H1 (cell line): Measurements from ENCODE around the gene FCRL6. TPM values are rescaled to one million over a fixed set of nuclear protein-coding genes. Genes with fewer than 3 reads are reported as not detected.

Experiments used
- CTCF ChIA-PET: fragments of 300-600 bp; sonication (Branson Sonifier 250); formaldehyde crosslinking; loops from one replicate; lab custom pipeline; 2021; ENCODE audit not compliant: partially characterized antibody; lab: Charles Lee
- POLR2A ChIA-PET: fragments of 300-600 bp; sonication (Branson Sonifier 250); formaldehyde crosslinking; loops from one replicate; lab custom pipeline; 2021; ENCODE audit warnings: inconsistent platforms; ENCODE audit not compliant: partially characterized antibody; lab: Charles Lee
- DNase-seq, 2 experiments: peaks; one replicate each; pipeline versions ENCODE4 v3.0.0 to v3.0.0-alpha.2; 2010 to 2022; ENCODE audit warnings: low spot score in 2 of 2, low read depth in 1 of 2, mixed read lengths in 1 of 2
- FAIRE-seq: peaks from 2 replicates; lab custom pipeline; 2011; peaks lifted over from hg19 to GRCh38; lab: Jason Lieb, UNC
- H2AFZ ChIP-seq: 2 replicates; pipeline ENCODE4 v1.8.1; 2012; ENCODE audit warnings: low read length, inconsistent platforms
- H2AK5ac ChIP-seq: 2 replicates; pipeline ENCODE4 v1.6.1; 2013; ENCODE audit warnings: low read depth, low read length
- H2BK120ac ChIP-seq: replicated peaks from 2 replicates; pipeline ENCODE3; 2013; ENCODE audit warnings: low read depth, low read length, inconsistent platforms
- H2BK12ac ChIP-seq: 2 replicates; pipeline ENCODE4 v1.6.1; 2013; ENCODE audit warnings: low read depth, low read length
- H2BK15ac ChIP-seq: 2 replicates; pipeline ENCODE4 v1.6.1; 2013; ENCODE audit warnings: low read length
- H2BK20ac ChIP-seq: 2 replicates; pipeline ENCODE4 v1.6.1; 2013; ENCODE audit warnings: low read length
- H2BK5ac ChIP-seq: 2 replicates; pipeline ENCODE4 v1.6.1; 2013; ENCODE audit warnings: low read depth, low read length
- H3K14ac ChIP-seq: 2 replicates; pipeline ENCODE4 v1.6.1; 2013; ENCODE audit warnings: inconsistent platforms; ENCODE audit not compliant: insufficient read length
- H3K18ac ChIP-seq: 2 replicates; pipeline ENCODE4 v1.6.1; 2013; ENCODE audit warnings: low read length; ENCODE audit errors: extremely low read depth
- H3K23ac ChIP-seq: 2 replicates; pipeline ENCODE4 v1.6.1; 2013; ENCODE audit warnings: inconsistent platforms; ENCODE audit not compliant: insufficient read length
- H3K23me2 ChIP-seq: 2 replicates; pipeline ENCODE4 v1.6.1; 2013; ENCODE audit warnings: low read depth, low read length
- H3K27ac ChIP-seq: 2 replicates; pipeline ENCODE4 v1.6.1; 2011; ENCODE audit warnings: low read depth, low read length, inconsistent platforms
- H3K27me3 ChIP-seq, 4 experiments: replicated peaks in 1 of 4; 1 replicate in 1 of 4; 2 replicates in 3 of 4; pipeline versions ENCODE4 v1.6.1 to v1.8.1; 2011 to 2013; ENCODE audit warnings: low read length in 3 of 4, mild to moderate bottlenecking in 3 of 4, inconsistent platforms in 2 of 4, mixed read lengths in 2 of 4, moderate library complexity in 1 of 4; ENCODE audit not compliant: control insufficient read depth in 3 of 4, insufficient read depth in 3 of 4; ENCODE audit errors: extremely low read depth in 1 of 4
- H3K36me3 ChIP-seq, 4 experiments: 2 replicates each; pipeline versions ENCODE4 v1.6.1 to v1.8.1; 2011 to 2013; ENCODE audit warnings: mild to moderate bottlenecking in 4 of 4, low read length in 3 of 4, moderate library complexity in 2 of 4, control low read depth in 1 of 4, inconsistent platforms in 1 of 4; ENCODE audit not compliant: insufficient read depth in 4 of 4, control insufficient read depth in 2 of 4
- H3K4ac ChIP-seq: replicated peaks from 2 replicates; pipeline ENCODE3; 2013; ENCODE audit warnings: low read length, low read depth, mixed read lengths, inconsistent platforms; ENCODE audit not compliant: insufficient read length
- H3K4me1 ChIP-seq, 4 experiments: replicated peaks in 1 of 4; 1 replicate in 1 of 4; 2 replicates in 3 of 4; pipeline versions ENCODE4 v1.6.1 to v1.8.1; 2011 to 2013; ENCODE audit warnings: low read length in 3 of 4, inconsistent platforms in 2 of 4, mixed read lengths in 1 of 4; ENCODE audit not compliant: insufficient read depth in 4 of 4, control insufficient read depth in 3 of 4
- H3K4me2 ChIP-seq, 2 experiments: 2 replicates each; pipeline versions ENCODE4 v1.6.1 to v1.8.1; 2011 to 2013; ENCODE audit warnings: low read depth in 2 of 2, low read length in 2 of 2, control low read depth in 1 of 2, inconsistent platforms in 1 of 2, mild to moderate bottlenecking in 1 of 2; ENCODE audit not compliant: insufficient read depth in 1 of 2
- H3K4me3 ChIP-seq, 4 experiments: fragments of 200-600, 300-600 bp in 1 of 4; sonication (generic), shearing (Covaris generic), sonication (Bioruptor Twin) in 1 of 4; 2 replicates each; pipeline versions ENCODE4 v1.5.1 to v1.8.1; 2011 to 2016; ENCODE audit warnings: low read length in 4 of 4, low read depth in 3 of 4, control low read depth in 2 of 4, inconsistent platforms in 2 of 4, mild to moderate bottlenecking in 2 of 4, mixed read lengths in 1 of 4, moderate library complexity in 1 of 4; ENCODE audit not compliant: insufficient read depth in 2 of 4; ENCODE audit errors: extremely low read depth in 1 of 4
- H3K56ac ChIP-seq: replicated peaks from 2 replicates; pipeline ENCODE3; 2013; ENCODE audit warnings: low read depth, mild to moderate bottlenecking, mixed read lengths, low read length, inconsistent platforms; ENCODE audit not compliant: insufficient read length
- H3K79me1 ChIP-seq: 2 replicates; pipeline ENCODE4 v1.6.1; 2013; ENCODE audit warnings: low read depth, low read length, control low read depth
- H3K79me2 ChIP-seq, 2 experiments: 2 replicates each; pipeline versions ENCODE4 v1.6.1 to v1.8.1; 2012 to 2013; ENCODE audit warnings: low read length in 2 of 2, mild to moderate bottlenecking in 2 of 2, inconsistent platforms in 1 of 2; ENCODE audit not compliant: insufficient read depth in 2 of 2, control insufficient read depth in 1 of 2
- H3K9ac ChIP-seq, 4 experiments: replicated peaks in 1 of 4; 1 replicate in 1 of 4; 2 replicates in 3 of 4; pipeline versions ENCODE4 v1.6.1 to v1.8.1; 2011 to 2013; ENCODE audit warnings: low read depth in 3 of 4, low read length in 3 of 4, control low read depth in 2 of 4, mild to moderate bottlenecking in 2 of 4, moderate library complexity in 2 of 4, inconsistent platforms in 1 of 4; ENCODE audit errors: extremely low read depth in 1 of 4
- H3K9me3 ChIP-seq, 2 experiments: 2 replicates each; pipeline versions ENCODE4 v1.6.1 to v1.8.1; 2012 to 2013; ENCODE audit warnings: mild to moderate bottlenecking in 2 of 2, moderate library complexity in 2 of 2, control low read depth in 1 of 2, inconsistent platforms in 1 of 2, low read depth in 1 of 2, low read length in 1 of 2, mixed read lengths in 1 of 2; ENCODE audit not compliant: insufficient read depth in 2 of 2
- H4K20me1 ChIP-seq, 2 experiments: replicated peaks in 1 of 2; 2 replicates each; pipeline versions ENCODE3 to v1.8.1; 2011 to 2013; ENCODE audit warnings: inconsistent platforms in 2 of 2, low read length in 2 of 2, mild to moderate bottlenecking in 1 of 2; ENCODE audit not compliant: insufficient read depth in 2 of 2, control insufficient read depth in 1 of 2
- H4K5ac ChIP-seq: 2 replicates; pipeline ENCODE4 v1.6.1; 2013; ENCODE audit warnings: low read length, low read depth, mixed read lengths, inconsistent platforms; ENCODE audit not compliant: insufficient read length
- H4K8ac ChIP-seq: 2 replicates; pipeline ENCODE4 v1.8.0; 2013; ENCODE audit warnings: mild to moderate bottlenecking, moderate library complexity, low read length, inconsistent platforms; ENCODE audit not compliant: insufficient read depth; ENCODE audit errors: extremely low read depth
- H4K91ac ChIP-seq: replicated peaks from 2 replicates; pipeline ENCODE3; 2013; ENCODE audit warnings: low read length, mixed read lengths, inconsistent platforms; ENCODE audit not compliant: insufficient read length
- BACH1 ChIP-seq: IDR thresholded peaks from 2 replicates; pipeline ENCODE4 v1.6.1; 2012; ENCODE audit warnings: low read length, improper control_type of control experiment
- BCL11A ChIP-seq, 2 experiments: IDR thresholded peaks; one replicate each; pipeline ENCODE4 v1.6.1; 2011; ENCODE audit warnings: low read depth in 2 of 2, low read length in 2 of 2, mild to moderate bottlenecking in 2 of 2
- GTF2F1 ChIP-seq: IDR thresholded peaks from 2 replicates; pipeline ENCODE4 v1.6.1; 2012; ENCODE audit warnings: low read depth, low read length, improper control_type of control experiment, borderline replicate concordance
- SAP30 ChIP-seq: fragments of 300-600 bp; sonication (generic); IDR thresholded peaks from 2 replicates; pipeline ENCODE4 v1.7.1; 2012; ENCODE audit warnings: low read length, moderate library complexity, mild to moderate bottlenecking, inconsistent platforms; ENCODE audit not compliant: insufficient read depth, insufficient replicate concordance
- SIX5 ChIP-seq: IDR thresholded peaks from 2 replicates; pipeline ENCODE4 v1.6.1; 2011; ENCODE audit warnings: mild to moderate bottlenecking, low read depth, low read length
- WGBS, 2 experiments: shearing (Covaris generic) in 1 of 2; methylation state at CpG; one replicate each; pipeline versions ENCODE4 v1.1.6 to v1.1.7; 2013 to 2015; ENCODE audit warnings: low lambda C conversion rate in 2 of 2, mixed read lengths in 2 of 2, inconsistent platforms in 1 of 2, low coverage in 1 of 2, missing lambda C conversion rate in 1 of 2; ENCODE audit not compliant: insufficient replicate concordance in 2 of 2, insufficient coverage in 1 of 2, insufficient read length in 1 of 2; ENCODE audit errors: extremely low coverage in 1 of 2, missing lambda C conversion rate in 1 of 2; 5-methylcytosine and 5-hydroxymethylcytosine counted together
- polyA plus RNA-seq, 7 experiments: library from polyadenylated mRNA; depleted of rRNA in 3 of 7; stranded (reverse) in 5 of 7; unstranded in 2 of 7; fragments of >200 nt in 5 of 7; fragments of 200-250 nt in 2 of 7; gene quantifications; 1 replicate in 5 of 7; 2 replicates in 1 of 7; 4 replicates in 1 of 7; pipeline versions ENCODE4 v1.2.1 to v1.2.3, GENCODE V29; 2011 to 2013; ENCODE audit warnings: missing spikeins in 2 of 7, mixed read lengths in 2 of 7
- total RNA-seq: library from RNA; stranded (reverse); fragmentation: NEBNext Ultra II Directional; extraction: Animal tissue kit (Norgen Biotek cat#: 25700); gene quantifications from 2 replicates; pipeline ENCODE4 v1.2.1, GENCODE V29; 2021

The FCRL6 gene
- total and polyA plus RNA-seq, 2 of the 8 experiments (the other 6 are each of a cell fraction or from before 2014, with no cell fraction given), result not detected

GRCh38 chr1:159791461-159791860, 10.7 kb upstream of the FCRL6 start:
- H3K14ac ChIP-seq, result no peak overlapping the region
- no peak overlapping the region for H2BK15ac ChIP-seq
- H3K18ac ChIP-seq, result no peak overlapping the region
- H3K4me2 ChIP-seq, result no peak overlapping the region
- no peaks in the 10 kb centered on the region for H3K27me3 ChIP-seq
- no peak overlapping the region for H4K5ac ChIP-seq
- FAIRE-seq (no peak), DNase-seq (no peak)
- H3K4ac ChIP-seq, result no peak overlapping the region
- no peak overlapping the region for H2BK5ac ChIP-seq
- no peak overlapping the region for H2AK5ac ChIP-seq
- no peaks in the 10 kb centered on the region; the same call in 1 of the 2 replicates for H3K79me1 ChIP-seq
- ChIA-PET CTCF (interaction anchor here (1.0 to 26.0 kb wide), 2 partner anchors 39 to 96 kb away, joined by 4 to 645 read pairs; no protein-coding TSS in a partner anchor), POLR2A (no interaction called here)
- H2BK12ac ChIP-seq, result no peak overlapping the region
- H2AFZ ChIP-seq, result no peak overlapping the region
- H4K20me1 ChIP-seq, result no peaks in the 10 kb centered on the region
- H3K4me1 ChIP-seq, result peaks cover 0 to 4% (median 0%) of the 10 kb centered on the region in 4 experiments; a peak in 1 of 7 replicates
- H3K9ac ChIP-seq, result no peak overlapping the region
- no peak overlapping the region for H3K27ac ChIP-seq
- no peaks in the 10 kb centered on the region for H3K36me3 ChIP-seq
- no peak overlapping the region for H4K91ac ChIP-seq
- no peak overlapping the region for H2BK20ac ChIP-seq
- H3K56ac ChIP-seq, result no peak overlapping the region
- no peaks in the 10 kb centered on the region for H3K9me3 ChIP-seq
- H3K79me2 ChIP-seq, result no peaks in the 10 kb centered on the region
- no peak overlapping the region for H4K8ac ChIP-seq
- 45% methylated on average over 3 of the region's 3 CpGs; no CpG with 5 or more reads in 1 of the 2 experiments for WGBS, 2 experiments
- no peaks in the 10 kb centered on the region; the same call in 1 of the 2 replicates for H3K23me2 ChIP-seq
- H3K4me3 ChIP-seq, result no peak overlapping the region
- TF ChIP-seq GTF2F1 (no peak), BCL11A (IDR thresholded peaks at IDR 0.05; ENCODE audit: low read depth in 2 of 2, low read length in 2 of 2) (no peak), BACH1 (no peak), SIX5 (no peak), SAP30 (no peak)
- H2BK120ac ChIP-seq, result no peak overlapping the region
- H3K23ac ChIP-seq, result no peak overlapping the region
